ENCODE measurements around the gene CDH24. TPM values are rescaled to one million over a fixed set of nuclear protein-coding genes. Genes with fewer than 3 reads are reported as not detected.
A peak's percentile ranks its signal among the peaks of the same experiment; 100 is the strongest.

CDH24 gene
- total and polyA plus RNA-seq, 10 of the 15 experiments (the other 5 are each of a cell fraction or from before 2014, with no cell fraction given) = 0.10 to 1.5 (median 0.45) TPM; not detected in 2

DNA sequence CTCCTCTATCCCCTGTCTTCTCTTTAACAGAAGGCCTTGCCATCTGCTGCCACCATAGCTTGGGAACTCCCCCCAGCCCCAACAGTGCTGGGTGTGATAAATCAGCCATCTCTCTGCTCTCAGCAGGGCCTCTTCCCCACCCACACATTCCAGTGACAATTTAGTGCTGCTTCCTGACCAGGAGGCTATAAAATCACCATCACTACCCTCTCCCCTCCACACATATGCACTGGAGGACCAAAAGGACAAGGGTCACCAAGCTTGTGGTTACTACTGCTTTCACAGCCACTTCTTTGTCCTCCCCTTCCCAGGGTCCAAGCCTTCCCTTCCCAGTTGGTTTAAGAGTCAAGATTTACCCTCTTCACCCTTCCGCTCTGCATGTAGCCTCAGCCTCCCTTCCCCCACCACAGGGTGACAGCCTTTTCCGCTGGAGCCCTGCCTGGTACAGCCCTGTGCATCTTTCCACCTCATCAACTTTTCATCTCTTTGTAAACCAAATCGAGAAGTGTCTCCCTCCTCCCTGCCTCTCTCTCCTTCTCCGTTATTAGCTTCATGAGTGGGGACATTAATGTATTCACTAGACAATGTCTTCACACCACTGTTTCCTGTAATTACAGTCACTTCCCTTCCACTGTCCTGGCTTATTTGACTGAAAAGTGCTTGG lies 32.0 kb downstream of the CDH24 start:
- Histone ChIP-seq H3K79me2 (ENCODE audit: control insufficient read depth, insufficient read depth, low read length) (no peaks in the 10 kb centered on the region), H3K36me3 (ENCODE audit: control insufficient read depth in 2 of 2, insufficient read depth in 2 of 2, low read length in 1 of 2) (peaks cover 5 to 32% of the 10 kb centered on the region in 2 experiments), H3K4me1 (ENCODE audit: control insufficient read depth, insufficient read depth, low read length) (no peaks in the 10 kb centered on the region), H3K4me3 (no peak overlapping the region), H3K9ac (ENCODE audit: control insufficient read depth, insufficient read depth, low read length) (no peak overlapping the region), H2AFZ (ENCODE audit: control insufficient read depth, low read depth, low read length) (no peak overlapping the region), H4K20me1 (ENCODE audit: control insufficient read depth, insufficient read depth) (no peaks in the 10 kb centered on the region), H3K9me3 (replicated peaks; ENCODE audit: control insufficient read depth, insufficient read depth, low read length) (no peaks in the 10 kb centered on the region), H3K4me2 (ENCODE audit: control insufficient read depth, insufficient read depth) (no peak overlapping the region), H3K27ac (ENCODE audit: control insufficient read depth, insufficient read depth) (no peak overlapping the region), H3K27me3 (replicated peaks in 1 of 2; ENCODE audit: control insufficient read depth in 2 of 2, insufficient read depth in 2 of 2, low read length in 1 of 2) (no peaks in the 10 kb centered on the region)
- POLR2A ChIA-PET = interaction anchor here (2.2 kb wide), 1 partner anchor 17 kb away, joined by 6 read pairs; no protein-coding TSS in a partner anchor
- ATAC-seq (peak; percentile 52; the same call in 2 of the 3 replicates), FAIRE-seq (no peak), DNase-seq (ENCODE audit: low read depth, low spot score) (no peak)
- TF ChIP-seq ATF7 (IDR thresholded peaks at IDR 0.05; ENCODE audit: low read depth) = no peak
- TF ChIP-seq IKZF2 (IDR thresholded peaks at IDR 0.05) = peak; percentile 38 to 63; a peak in 2 of 4 replicates
- TF ChIP-seq, protein P1, sequence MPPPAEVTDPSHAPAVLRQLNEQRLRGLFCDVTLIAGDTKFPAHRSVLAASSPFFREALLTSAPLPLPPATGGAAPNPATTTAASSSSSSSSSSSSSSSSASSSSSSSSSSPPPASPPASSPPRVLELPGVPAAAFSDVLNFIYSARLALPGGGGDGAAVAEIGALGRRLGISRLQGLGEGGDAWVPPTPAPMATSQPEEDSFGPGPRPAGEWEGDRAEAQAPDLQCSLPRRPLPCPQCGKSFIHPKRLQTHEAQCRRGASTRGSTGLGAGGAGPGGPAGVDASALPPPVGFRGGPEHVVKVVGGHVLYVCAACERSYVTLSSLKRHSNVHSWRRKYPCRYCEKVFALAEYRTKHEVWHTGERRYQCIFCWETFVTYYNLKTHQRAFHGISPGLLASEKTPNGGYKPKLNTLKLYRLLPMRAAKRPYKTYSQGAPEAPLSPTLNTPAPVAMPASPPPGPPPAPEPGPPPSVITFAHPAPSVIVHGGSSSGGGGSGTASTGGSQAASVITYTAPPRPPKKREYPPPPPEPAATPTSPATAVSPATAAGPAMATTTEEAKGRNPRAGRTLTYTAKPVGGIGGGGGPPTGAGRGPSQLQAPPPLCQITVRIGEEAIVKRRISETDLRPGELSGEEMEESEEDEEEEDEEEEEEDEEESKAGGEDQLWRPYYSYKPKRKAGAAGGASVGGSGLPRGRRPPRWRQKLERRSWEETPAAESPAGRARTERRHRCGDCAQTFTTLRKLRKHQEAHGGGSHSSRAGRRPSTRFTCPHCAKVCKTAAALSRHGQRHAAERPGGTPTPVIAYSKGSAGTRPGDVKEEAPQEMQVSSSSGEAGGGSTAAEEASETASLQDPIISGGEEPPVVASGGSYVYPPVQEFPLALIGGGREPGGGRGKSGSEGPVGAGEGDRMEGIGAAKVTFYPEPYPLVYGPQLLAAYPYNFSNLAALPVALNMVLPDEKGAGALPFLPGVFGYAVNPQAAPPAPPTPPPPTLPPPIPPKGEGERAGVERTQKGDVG (CRISPR knock-in tag; IDR thresholded peaks at IDR 0.05) = no peak
- TF ChIP-seq RFX5 (IDR thresholded peaks at IDR 0.05; ENCODE audit: low read depth, low read length) = no peak
- 0 out of 2 replicates have a peak, but pooled peaks have one; percentile 4 for TF ChIP-seq NR2C1 (IDR thresholded peaks at IDR 0.05)
- peak in 1 of 2 experiments; percentile 3; a peak in 1 of 3 replicates for TF ChIP-seq EGR1 (IDR thresholded peaks at IDR 0.05; ENCODE audit: borderline replicate concordance in 1 of 2, low read depth in 2 of 2, low read length in 2 of 2)
- peak; percentile 56; the same call in 1 of the 2 replicates for TF ChIP-seq IKZF1 (conservative IDR thresholded peaks at IDR 0.05)
- TF ChIP-seq NR2F1 (conservative IDR thresholded peaks at IDR 0.05) = peak; percentile 48
- in situ Hi-C loops (cut with MboI) (no loop called here), intact Hi-C loops (cut with micrococcal nuclease; ENCODE audit: unreplicated experiment) (no loop called here)
- RAD21 ChIA-PET (ENCODE audit: unreplicated experiment) = interaction anchor here (0.6 to 1.6 kb wide), 4 partner anchors 15 to 174 kb away, joined by 3 to 5 read pairs (median 3); no protein-coding TSS in a partner anchor
- BruUV-seq (replicated peaks) = no TSS peak
- SMC1A ChIA-PET (ENCODE audit: uncharacterized antibody, unreplicated experiment) = interaction anchor here (0.7 to 3.4 kb wide), 8 partner anchors 10 to 65 kb away, joined by 3 to 10 read pairs (median 4); no protein-coding TSS in a partner anchor
- CTCF ChIA-PET = interaction anchor here (0.8 to 5.5 kb wide), 10 partner anchors 19 to 68 kb away, joined by 3 to 43 read pairs (median 4); partner anchors contain the start of gene HAUS4
- 100% methylated on average over 4 of the region's 4 CpGs for WGBS (ENCODE audit: insufficient coverage, insufficient replicate concordance, low lambda C conversion rate, missing lambda C conversion rate)
